ENCODE data around the gene HEY2.
"Not testable (repeated sequence)": the region's sequence is repeated elsewhere in the genome, so short reads cannot be mapped to it uniquely, and the experiment has no call there.

HEY2 gene

GRCh38 chr6:125749173-125749864 is at the start of gene HEY2:
Gene HEY2 (plus strand): TSS chr6:125749632. CDS start chr6:125749777, 145 bp downstream.
- peak; percentile 32 for DNase-seq

GRCh38 chr6:125700581-125701353 is 48.7 kb upstream of the HEY2 start:
- DNase-seq = no peak

GRCh38 chr6:125701354-125701668 is 48.1 kb upstream of the HEY2 start:
- DNase-seq = no peak

GRCh38 chr6:125703882-125704281 is 45.5 kb upstream of the HEY2 start:
- not testable (repeated sequence) for DNase-seq

GRCh38 chr6:125707615-125708243 is 41.7 kb upstream of the HEY2 start:
- no peak for DNase-seq

- DNase-seq = no peak
These were observed 38.3 kb upstream of the HEY2 start for GRCh38 chr6:125711013-125711675.

GRCh38 chr6:125714441-125715090 is 34.9 kb upstream of the HEY2 start:
- no peak for DNase-seq

GRCh38 chr6:125717120-125717731 is 32.2 kb upstream of the HEY2 start:
- no peak for DNase-seq

GRCh38 chr6:125718109-125718508 is 31.3 kb upstream of the HEY2 start:
- DNase-seq = no peak

GRCh38 chr6:125722886-125723285 is 26.5 kb upstream of the HEY2 start:
- DNase-seq = no peak

- DNase-seq = no peak
These were observed 22.2 kb upstream of the HEY2 start for GRCh38 chr6:125727216-125727615.

- no peak for DNase-seq
These were observed 20.7 kb upstream of the HEY2 start for GRCh38 chr6:125728739-125729138.

GRCh38 chr6:125729983-125730382 is 19.4 kb upstream of the HEY2 start:
- DNase-seq = no peak

GRCh38 chr6:125732398-125732797 is 17.0 kb upstream of the HEY2 start:
- DNase-seq = no peak

- no peak for DNase-seq
These were observed 15.7 kb upstream of the HEY2 start for GRCh38 chr6:125733516-125734300.

- DNase-seq = no peak
These were observed 11.2 kb upstream of the HEY2 start for GRCh38 chr6:125738276-125738675.

- DNase-seq = no peak
These were observed 10.1 kb upstream of the HEY2 start for GRCh38 chr6:125739364-125739763.

- DNase-seq = no peak
These were observed 8.1 kb upstream of the HEY2 start for GRCh38 chr6:125741336-125741735.

GRCh38 chr6:125742024-125742423 is 7.4 kb upstream of the HEY2 start:
- no peak for DNase-seq

- no peak for DNase-seq
These were observed 6.8 kb upstream of the HEY2 start for GRCh38 chr6:125742464-125743120.

- no peak for DNase-seq
These were observed 5.8 kb upstream of the HEY2 start for GRCh38 chr6:125743604-125744003.
